Measurements from ENCODE around the gene KLHL21. TPM values are rescaled to one million over a fixed set of nuclear protein-coding genes. Genes with fewer than 3 reads are reported as not detected.

Gene KLHL21
- total and polyA plus RNA-seq, 9 of the 15 experiments (the other 6 are each of a cell fraction or from before 2014, with no cell fraction given): 2.1 to 42.1 (median 17.5) TPM

- peak; percentile 86 for TF ChIP-seq MGA (IDR thresholded peaks at IDR 0.05)
- TF ChIP-seq CEBPG (CRISPR knock-in tag; IDR thresholded peaks at IDR 0.05): no peak
- TF ChIP-seq CEBPG (tag; conservative IDR thresholded peaks at IDR 0.05 in 1 of 2, IDR thresholded peaks at IDR 0.05 in 1 of 2): no peak
- TF ChIP-seq EP300 (IDR thresholded peaks at IDR 0.05; ENCODE audit: low read length): no peak
- no peak for TF ChIP-seq POLR3A (IDR thresholded peaks at IDR 0.05; ENCODE audit: borderline replicate concordance, extremely low read depth, insufficient read depth, insufficient read length)
- no peak for TF ChIP-seq ZNF263 (CRISPR knock-in tag; IDR thresholded peaks at IDR 0.05; ENCODE audit: borderline replicate concordance)
- TF ChIP-seq CTCFL (IDR thresholded peaks at IDR 0.05; ENCODE audit: borderline replicate concordance, insufficient read depth, low read depth, low read length, poor library complexity, severe bottlenecking): no peak
- TF ChIP-seq NKRF (IDR thresholded peaks at IDR 0.05; ENCODE audit: borderline replicate concordance): peak; percentile 84
- peak; percentile 60 for TF ChIP-seq HDAC6 (IDR thresholded peaks at IDR 0.05; ENCODE audit: low read depth, low read length)
- no peak for TF ChIP-seq HCFC1 (IDR thresholded peaks at IDR 0.05; ENCODE audit: low read depth, low read length)
- no peak for TF ChIP-seq EGR1 (conservative IDR thresholded peaks at IDR 0.05)
These were observed 573 bp downstream of the KLHL21 start (continued) for GRCh38 chr1:6601923-6602668.
